Mucosa of stomach (tissue), 1 donor: Measurements from ENCODE around the gene NCK2.

Experiments used
- H3K27me3 ChIP-seq: one replicate; pipeline ENCODE4 v1.7.0; 2013; ENCODE audit warnings: mild to moderate bottlenecking, low read length; ENCODE audit not compliant: control insufficient read depth, insufficient read depth
- H3K36me3 ChIP-seq: one replicate; pipeline ENCODE4 v1.7.0; 2013; ENCODE audit warnings: low read length; ENCODE audit not compliant: control insufficient read depth, insufficient read depth
- H3K4me1 ChIP-seq: one replicate; pipeline ENCODE4 v1.7.0; 2013; ENCODE audit warnings: mild to moderate bottlenecking, low read length; ENCODE audit not compliant: control insufficient read depth, insufficient read depth
- H3K4me3 ChIP-seq: one replicate; pipeline ENCODE4 v1.7.0; 2013; ENCODE audit warnings: low read length
- H3K9ac ChIP-seq: one replicate; pipeline ENCODE4 v1.7.0; 2013; ENCODE audit warnings: mild to moderate bottlenecking, low read length, moderate library complexity
- H3K9me3 ChIP-seq: one replicate; pipeline ENCODE4 v1.7.0; 2013; ENCODE audit warnings: mild to moderate bottlenecking, low read length, moderate library complexity; ENCODE audit not compliant: control insufficient read depth
- donor health status: Pancreatic carcinoma.

The NCK2 gene

GRCh38 chr2:105879803-105880300, 135.1 kb downstream of the NCK2 start:
- Histone ChIP-seq H3K9me3 (no peaks in the 10 kb centered on the region), H3K4me3 (no peak overlapping the region), H3K4me1 (peaks cover 14% of the 10 kb centered on the region), H3K9ac (no peak overlapping the region), H3K27me3 (no peaks in the 10 kb centered on the region), H3K36me3 (peaks cover 4% of the 10 kb centered on the region)

- Histone ChIP-seq H3K9ac (no peak overlapping the region), H3K9me3 (no peaks in the 10 kb centered on the region), H3K36me3 (peaks cover 4% of the 10 kb centered on the region), H3K4me3 (no peak overlapping the region), H3K4me1 (peaks cover 14% of the 10 kb centered on the region), H3K27me3 (no peaks in the 10 kb centered on the region)
Observed at GRCh38 chr2:105880637-105881036, 135.9 kb downstream of the NCK2 start.

GRCh38 chr2:105881286-105882136, 136.8 kb downstream of the NCK2 start:
- no peaks in the 10 kb centered on the region for H3K9me3 ChIP-seq
- H3K4me1 ChIP-seq = peaks cover 20% of the 10 kb centered on the region
- H3K27me3 ChIP-seq = no peaks in the 10 kb centered on the region
- no peaks in the 10 kb centered on the region for H3K36me3 ChIP-seq
- no peak overlapping the region for H3K4me3 ChIP-seq
- H3K9ac ChIP-seq = no peak overlapping the region

GRCh38 chr2:105882341-105882740, 137.6 kb downstream of the NCK2 start:
- Histone ChIP-seq H3K4me3 (no peak overlapping the region), H3K4me1 (peaks cover 28% of the 10 kb centered on the region), H3K36me3 (no peaks in the 10 kb centered on the region), H3K9me3 (no peaks in the 10 kb centered on the region), H3K9ac (no peak overlapping the region), H3K27me3 (no peaks in the 10 kb centered on the region)

GRCh38 chr2:105882920-105883435, 138.3 kb downstream of the NCK2 start:
- no peak overlapping the region for H3K9ac ChIP-seq
- no peaks in the 10 kb centered on the region for H3K9me3 ChIP-seq
- no peaks in the 10 kb centered on the region for H3K36me3 ChIP-seq
- H3K27me3 ChIP-seq = no peaks in the 10 kb centered on the region
- H3K4me3 ChIP-seq = no peak overlapping the region
- peaks cover 33% of the 10 kb centered on the region for H3K4me1 ChIP-seq

GRCh38 chr2:105883911-105884694, 139.4 kb downstream of the NCK2 start:
- no peak overlapping the region for H3K4me3 ChIP-seq
- H3K4me1 ChIP-seq = peaks cover 23% of the 10 kb centered on the region
- no peaks in the 10 kb centered on the region for H3K27me3 ChIP-seq
- H3K9me3 ChIP-seq = no peaks in the 10 kb centered on the region
- no peaks in the 10 kb centered on the region for H3K36me3 ChIP-seq
- no peak overlapping the region for H3K9ac ChIP-seq

GRCh38 chr2:105885456-105885855, 140.7 kb downstream of the NCK2 start:
- no peak overlapping the region for H3K4me3 ChIP-seq
- no peaks in the 10 kb centered on the region for H3K36me3 ChIP-seq
- no peaks in the 10 kb centered on the region for H3K27me3 ChIP-seq
- no peaks in the 10 kb centered on the region for H3K9me3 ChIP-seq
- H3K9ac ChIP-seq = no peak overlapping the region
- peaks cover 19% of the 10 kb centered on the region for H3K4me1 ChIP-seq

GRCh38 chr2:105886029-105886454, 141.3 kb downstream of the NCK2 start:
- Histone ChIP-seq H3K9me3 (no peaks in the 10 kb centered on the region), H3K4me3 (no peak overlapping the region), H3K27me3 (no peaks in the 10 kb centered on the region), H3K36me3 (no peaks in the 10 kb centered on the region), H3K4me1 (peaks cover 19% of the 10 kb centered on the region), H3K9ac (no peak overlapping the region)

- Histone ChIP-seq H3K27me3 (no peaks in the 10 kb centered on the region), H3K36me3 (no peaks in the 10 kb centered on the region), H3K4me3 (no peak overlapping the region), H3K9ac (no peak overlapping the region), H3K9me3 (no peaks in the 10 kb centered on the region), H3K4me1 (peaks cover 19% of the 10 kb centered on the region)
Observed at GRCh38 chr2:105886687-105887086, 142.0 kb downstream of the NCK2 start.

- Histone ChIP-seq H3K27me3 (no peaks in the 10 kb centered on the region), H3K4me3 (no peak overlapping the region), H3K36me3 (no peaks in the 10 kb centered on the region), H3K9ac (no peak overlapping the region), H3K9me3 (no peaks in the 10 kb centered on the region), H3K4me1 (peaks cover 19% of the 10 kb centered on the region)
Observed at GRCh38 chr2:105887256-105887655, 142.5 kb downstream of the NCK2 start.

GRCh38 chr2:105888625-105889024, 143.9 kb downstream of the NCK2 start:
- peaks cover 19% of the 10 kb centered on the region for H3K4me1 ChIP-seq
- H3K36me3 ChIP-seq = no peaks in the 10 kb centered on the region

GRCh38 chr2:105889046-105889445, 144.3 kb downstream of the NCK2 start:
- no peak overlapping the region for H3K4me3 ChIP-seq
- H3K9ac ChIP-seq = no peak overlapping the region
- no peaks in the 10 kb centered on the region for H3K9me3 ChIP-seq
- no peaks in the 10 kb centered on the region for H3K36me3 ChIP-seq
- peaks cover 19% of the 10 kb centered on the region for H3K4me1 ChIP-seq
- H3K27me3 ChIP-seq = no peaks in the 10 kb centered on the region

More at GRCh38 chr2:105888625-105889024, 143.9 kb downstream of the NCK2 start:
- Histone ChIP-seq H3K9me3 (no peaks in the 10 kb centered on the region), H3K9ac (no peak overlapping the region), H3K27me3 (no peaks in the 10 kb centered on the region), H3K4me3 (no peak overlapping the region)
